Smooth muscle cell of bladder (primary cell): ENCODE measurements around the gene PRR15. TPM values are rescaled to one million over a fixed set of nuclear protein-coding genes. Genes with fewer than 3 reads are reported as not detected.

Source experiments
- total RNA-seq: library from RNA; depleted of rRNA; stranded (reverse); fragments of >200 nt; gene quantifications from 2 replicates; pipeline ENCODE4 v1.2.3, GENCODE V29; 2014

PRR15 gene
- 0.28 and 0.83 TPM in 2 replicates for total RNA-seq

GRCh38 chr7:29563590-29564495, at the start of gene PRR15:
TSS of gene PRR15 (plus strand) at chr7:29563835. CDS start at chr7:29566330, 2,495 bp downstream.

Other genes with a start within 250 kb of the PRR15 start
- under 0.01 TPM in 1 of 2 replicates, not detected in the other for gene WIPF3, start 242.7 kb downstream of the PRR15 start, total RNA-seq